Body of pancreas (tissue), 4 donors: ENCODE data around the gene TEX264.
A peak's percentile ranks its signal among the peaks of the same experiment; 100 is the strongest.

Experiments
- POLR2A ChIP-seq, 3 donors: fragments of 450-650 bp; IDR thresholded peaks; one replicate each; pipeline ENCODE4 v1.6.1; 2016; ENCODE audit warnings: antibody characterized with exemption in 3 of 3, mild to moderate bottlenecking in 2 of 3
- TF ChIP-seq, protein P1 (sequence below), 7 experiments: fragments of 450-650 bp in 4 of 7; fragments of 200-600 bp in 3 of 7; sonication (generic) in 3 of 7; IDR thresholded peaks; one replicate each; pipeline ENCODE4 v1.5.1; 2016 to 2019; ENCODE audit warnings: antibody characterized with exemption in 7 of 7

DNA sequence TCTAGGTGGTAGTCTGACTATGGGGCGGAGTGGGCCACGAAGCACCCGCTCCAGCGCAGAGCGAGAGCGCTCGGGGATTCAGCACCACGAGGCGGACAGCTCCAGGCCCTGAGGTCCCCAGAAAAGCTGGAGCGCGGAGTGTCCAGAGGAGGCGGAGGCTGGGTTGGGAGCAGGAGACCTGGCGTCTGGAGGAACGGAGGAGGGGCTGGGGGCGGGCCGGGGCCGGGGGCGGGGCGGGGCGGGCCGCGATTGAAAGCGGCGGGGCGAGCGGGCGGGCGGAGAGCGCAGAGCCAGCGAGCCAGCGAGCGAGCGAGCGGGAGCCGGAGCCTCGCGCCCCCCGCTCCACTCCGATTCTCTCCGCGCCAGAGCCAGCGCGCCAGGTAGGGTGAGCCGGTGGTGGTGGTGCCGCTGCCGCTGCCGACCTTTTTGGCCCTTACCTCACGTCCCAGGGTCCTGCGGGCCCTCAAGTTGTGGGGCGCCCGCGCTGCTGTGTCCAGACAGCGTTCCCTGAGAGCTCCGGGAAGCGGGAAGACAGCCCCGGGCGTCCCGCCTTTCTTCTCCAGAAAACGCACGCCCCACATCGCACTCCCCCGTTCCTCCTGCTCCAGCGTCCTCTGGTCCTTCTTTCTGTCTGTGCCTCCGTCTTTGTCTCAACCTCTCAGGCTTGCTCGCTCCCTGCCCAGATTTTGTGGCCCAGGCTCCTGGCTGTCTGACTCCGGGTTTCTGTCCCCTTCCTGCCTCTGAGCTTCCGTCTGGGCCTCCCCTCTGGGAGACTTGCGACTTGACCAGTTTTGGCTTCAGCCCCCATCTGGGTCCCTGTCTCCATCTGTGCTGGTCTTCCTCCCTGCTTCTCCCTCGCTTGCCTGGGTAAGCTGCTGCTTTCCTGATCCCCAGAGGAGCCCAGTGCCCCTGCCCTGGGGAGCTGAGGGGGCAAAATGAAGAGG lies 36.0 kb downstream of the TEX264 start, which contains the start of gene GRM2:
- TF ChIP-seq, protein P1, sequence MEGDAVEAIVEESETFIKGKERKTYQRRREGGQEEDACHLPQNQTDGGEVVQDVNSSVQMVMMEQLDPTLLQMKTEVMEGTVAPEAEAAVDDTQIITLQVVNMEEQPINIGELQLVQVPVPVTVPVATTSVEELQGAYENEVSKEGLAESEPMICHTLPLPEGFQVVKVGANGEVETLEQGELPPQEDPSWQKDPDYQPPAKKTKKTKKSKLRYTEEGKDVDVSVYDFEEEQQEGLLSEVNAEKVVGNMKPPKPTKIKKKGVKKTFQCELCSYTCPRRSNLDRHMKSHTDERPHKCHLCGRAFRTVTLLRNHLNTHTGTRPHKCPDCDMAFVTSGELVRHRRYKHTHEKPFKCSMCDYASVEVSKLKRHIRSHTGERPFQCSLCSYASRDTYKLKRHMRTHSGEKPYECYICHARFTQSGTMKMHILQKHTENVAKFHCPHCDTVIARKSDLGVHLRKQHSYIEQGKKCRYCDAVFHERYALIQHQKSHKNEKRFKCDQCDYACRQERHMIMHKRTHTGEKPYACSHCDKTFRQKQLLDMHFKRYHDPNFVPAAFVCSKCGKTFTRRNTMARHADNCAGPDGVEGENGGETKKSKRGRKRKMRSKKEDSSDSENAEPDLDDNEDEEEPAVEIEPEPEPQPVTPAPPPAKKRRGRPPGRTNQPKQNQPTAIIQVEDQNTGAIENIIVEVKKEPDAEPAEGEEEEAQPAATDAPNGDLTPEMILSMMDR (IDR thresholded peaks at IDR 0.05), result peak in 2 of 7 experiments; percentile 35 to 36
- TF ChIP-seq POLR2A (IDR thresholded peaks at IDR 0.05), result no peak
